ENCODE data around the gene CMTR2.

CMTR2 gene

GRCh38 chr16:71282943-71283342 is 6.3 kb downstream of the CMTR2 start:
- no peak for DNase-seq (ENCODE audit: low read depth in 3 of 3, low spot score in 1 of 3)

- no peak for DNase-seq (ENCODE audit: low read depth in 3 of 3, low spot score in 1 of 3)
Observed at GRCh38 chr16:71276589-71277334, 12.4 kb downstream of the CMTR2 start.

- DNase-seq (ENCODE audit: low read depth in 3 of 3, low spot score in 1 of 3) = no peak
Observed at GRCh38 chr16:71273384-71273783, 15.8 kb downstream of the CMTR2 start.

GRCh38 chr16:71264299-71264698 is 24.9 kb downstream of the CMTR2 start:
- DNase-seq (ENCODE audit: low read depth in 3 of 3, low spot score in 1 of 3) = no peak

GRCh38 chr16:71263582-71263981 is 25.6 kb downstream of the CMTR2 start:
- DNase-seq (ENCODE audit: low read depth in 3 of 3, low spot score in 1 of 3) = no peak

- no peak for DNase-seq (ENCODE audit: low read depth in 3 of 3, low spot score in 1 of 3)
Observed at GRCh38 chr16:71262391-71262790, 26.8 kb downstream of the CMTR2 start.

- DNase-seq (ENCODE audit: low read depth in 3 of 3, low spot score in 1 of 3) = no peak
Observed at GRCh38 chr16:71260995-71261394, 28.2 kb downstream of the CMTR2 start.

GRCh38 chr16:71259086-71259485 is 30.1 kb downstream of the CMTR2 start:
- no peak for DNase-seq (ENCODE audit: low read depth in 3 of 3, low spot score in 1 of 3)

GRCh38 chr16:71258372-71258771 is 30.8 kb downstream of the CMTR2 start:
- DNase-seq (ENCODE audit: low read depth in 3 of 3, low spot score in 1 of 3) = no peak

- DNase-seq (ENCODE audit: low read depth in 3 of 3, low spot score in 1 of 3) = no peak
Observed at GRCh38 chr16:71257768-71258167, 31.4 kb downstream of the CMTR2 start.

GRCh38 chr16:71255721-71256120 is 33.5 kb downstream of the CMTR2 start:
- no peak for DNase-seq (ENCODE audit: low read depth in 3 of 3, low spot score in 1 of 3)

GRCh38 chr16:71254832-71255525 is 34.2 kb downstream of the CMTR2 start:
- no peak for DNase-seq (ENCODE audit: low read depth in 3 of 3, low spot score in 1 of 3)

GRCh38 chr16:71250461-71251235 is 38.6 kb downstream of the CMTR2 start:
- no peak for DNase-seq (ENCODE audit: low read depth in 3 of 3, low spot score in 1 of 3)

- no peak for DNase-seq (ENCODE audit: low read depth in 3 of 3, low spot score in 1 of 3)
Observed at GRCh38 chr16:71249399-71249798, 39.8 kb downstream of the CMTR2 start.

- no peak for DNase-seq (ENCODE audit: low read depth in 3 of 3, low spot score in 1 of 3)
Observed at GRCh38 chr16:71247478-71247877, 41.7 kb downstream of the CMTR2 start.

GRCh38 chr16:71246309-71246708 is 42.9 kb downstream of the CMTR2 start:
- no peak for DNase-seq (ENCODE audit: low read depth in 3 of 3, low spot score in 1 of 3)

- no peak for DNase-seq (ENCODE audit: low read depth in 3 of 3, low spot score in 1 of 3)
Observed at GRCh38 chr16:71244521-71244920, 44.7 kb downstream of the CMTR2 start.

- DNase-seq (ENCODE audit: low read depth in 3 of 3, low spot score in 1 of 3) = no peak
Observed at GRCh38 chr16:71242601-71243000, 46.6 kb downstream of the CMTR2 start.

GRCh38 chr16:71242036-71242435 is 47.2 kb downstream of the CMTR2 start:
- DNase-seq (ENCODE audit: low read depth in 3 of 3, low spot score in 1 of 3) = no peak
